ENCODE data around the gene DARS1.

GRCh38 chr2:136024616-136025015, 39.2 kb upstream of the DARS1 start:
- TF ChIP-seq CTCF (IDR thresholded peaks at IDR 0.05) (no peak), POLR2A (IDR thresholded peaks at IDR 0.05) (no peak), POLR2AphosphoS5 (IDR thresholded peaks at IDR 0.05) (no peak)
